ENCODE data around the gene SLC35B2. TPM values are rescaled to one million over a fixed set of nuclear protein-coding genes. Genes with fewer than 3 reads are reported as not detected.
A peak's percentile ranks its signal among the peaks of the same experiment; 100 is the strongest.

SLC35B2 gene
- total and polyA plus RNA-seq, 10 of the 15 experiments (the other 5 are each of a cell fraction or from before 2014, with no cell fraction given), result 11.3 to 45.4 (median 33.8) TPM

GRCh38 chr6:44265007-44265721 is 7.8 kb upstream of the SLC35B2 start, which contains the start of gene NFKBIE (continued):
- TF ChIP-seq, protein P1, sequence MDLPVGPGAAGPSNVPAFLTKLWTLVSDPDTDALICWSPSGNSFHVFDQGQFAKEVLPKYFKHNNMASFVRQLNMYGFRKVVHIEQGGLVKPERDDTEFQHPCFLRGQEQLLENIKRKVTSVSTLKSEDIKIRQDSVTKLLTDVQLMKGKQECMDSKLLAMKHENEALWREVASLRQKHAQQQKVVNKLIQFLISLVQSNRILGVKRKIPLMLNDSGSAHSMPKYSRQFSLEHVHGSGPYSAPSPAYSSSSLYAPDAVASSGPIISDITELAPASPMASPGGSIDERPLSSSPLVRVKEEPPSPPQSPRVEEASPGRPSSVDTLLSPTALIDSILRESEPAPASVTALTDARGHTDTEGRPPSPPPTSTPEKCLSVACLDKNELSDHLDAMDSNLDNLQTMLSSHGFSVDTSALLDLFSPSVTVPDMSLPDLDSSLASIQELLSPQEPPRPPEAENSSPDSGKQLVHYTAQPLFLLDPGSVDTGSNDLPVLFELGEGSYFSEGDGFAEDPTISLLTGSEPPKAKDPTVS (IDR thresholded peaks at IDR 0.05; ENCODE audit: low read depth, low read length), result no peak
- TF ChIP-seq, protein P2, sequence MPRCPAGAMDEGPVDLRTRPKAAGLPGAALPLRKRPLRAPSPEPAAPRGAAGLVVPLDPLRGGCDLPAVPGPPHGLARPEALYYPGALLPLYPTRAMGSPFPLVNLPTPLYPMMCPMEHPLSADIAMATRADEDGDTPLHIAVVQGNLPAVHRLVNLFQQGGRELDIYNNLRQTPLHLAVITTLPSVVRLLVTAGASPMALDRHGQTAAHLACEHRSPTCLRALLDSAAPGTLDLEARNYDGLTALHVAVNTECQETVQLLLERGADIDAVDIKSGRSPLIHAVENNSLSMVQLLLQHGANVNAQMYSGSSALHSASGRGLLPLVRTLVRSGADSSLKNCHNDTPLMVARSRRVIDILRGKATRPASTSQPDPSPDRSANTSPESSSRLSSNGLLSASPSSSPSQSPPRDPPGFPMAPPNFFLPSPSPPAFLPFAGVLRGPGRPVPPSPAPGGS (IDR thresholded peaks at IDR 0.05; ENCODE audit: borderline replicate concordance, insufficient read depth, low read depth, low read length, poor library complexity, severe bottlenecking), result no peak
- TF ChIP-seq CREM (IDR thresholded peaks at IDR 0.05; ENCODE audit: low read depth), result 0 out of 2 replicates have a peak, but pooled peaks have one; percentile 23
- 0 out of 2 replicates have a peak, but pooled peaks have one; percentile 22 for TF ChIP-seq STAT1 (conservative IDR thresholded peaks at IDR 0.05)
- TF ChIP-seq HDAC6 (IDR thresholded peaks at IDR 0.05; ENCODE audit: unreplicated experiment), result peak; percentile 35
- no peak for TF ChIP-seq RBBP5 (conservative IDR thresholded peaks at IDR 0.05)
- no peak for TF ChIP-seq YBX1 (IDR thresholded peaks at IDR 0.05)
- TF ChIP-seq, protein P3, sequence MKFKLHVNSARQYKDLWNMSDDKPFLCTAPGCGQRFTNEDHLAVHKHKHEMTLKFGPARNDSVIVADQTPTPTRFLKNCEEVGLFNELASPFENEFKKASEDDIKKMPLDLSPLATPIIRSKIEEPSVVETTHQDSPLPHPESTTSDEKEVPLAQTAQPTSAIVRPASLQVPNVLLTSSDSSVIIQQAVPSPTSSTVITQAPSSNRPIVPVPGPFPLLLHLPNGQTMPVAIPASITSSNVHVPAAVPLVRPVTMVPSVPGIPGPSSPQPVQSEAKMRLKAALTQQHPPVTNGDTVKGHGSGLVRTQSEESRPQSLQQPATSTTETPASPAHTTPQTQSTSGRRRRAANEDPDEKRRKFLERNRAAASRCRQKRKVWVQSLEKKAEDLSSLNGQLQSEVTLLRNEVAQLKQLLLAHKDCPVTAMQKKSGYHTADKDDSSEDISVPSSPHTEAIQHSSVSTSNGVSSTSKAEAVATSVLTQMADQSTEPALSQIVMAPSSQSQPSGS (IDR thresholded peaks at IDR 0.05; ENCODE audit: low read length), result no peak
- no peak for TF ChIP-seq BMI1 (IDR thresholded peaks at IDR 0.05; ENCODE audit: borderline replicate concordance)
- TF ChIP-seq SRF (IDR thresholded peaks at IDR 0.05; ENCODE audit: low read depth in 2 of 2, low read length in 2 of 2), result 0 out of 4 replicates have a peak, but pooled peaks of 1 of the 2 experiments have one; percentile 7
- TF ChIP-seq BHLHE40 (IDR thresholded peaks at IDR 0.05; ENCODE audit: borderline replicate concordance in 1 of 2, low read depth in 2 of 2, low read length in 1 of 2), result peak; percentile 4 to 9; a peak in 2 of 4 replicates
- no peak for TF ChIP-seq KAT2A (conservative IDR thresholded peaks at IDR 0.05; ENCODE audit: control insufficient read depth, low read depth, low read length)

All from GM12878 (cell line).